Hepatocyte (in vitro differentiated cells): ENCODE data around the gene MRPL48.

Experiments used
- CTCF ChIP-seq: fragments of 200-600 bp; sonication (generic); IDR thresholded peaks from 2 replicates; pipeline ENCODE4 v1.5.1; 2016; ENCODE audit warnings: antibody characterized with exemption, mild to moderate bottlenecking; ENCODE audit not compliant: poor library complexity
- EZH2 ChIP-seq: fragments of 200-600 bp; sonication (generic); IDR thresholded peaks from 2 replicates; pipeline ENCODE4 v1.6.1; 2016; ENCODE audit warnings: antibody characterized with exemption, mild to moderate bottlenecking, borderline replicate concordance
- EZH2phosphoT487 ChIP-seq: fragments of 200-600 bp; sonication (generic); IDR thresholded peaks from one replicate; pipeline ENCODE4 v1.6.1; 2018; ENCODE audit warnings: antibody characterized with exemption, mild to moderate bottlenecking, low read depth, moderate library complexity; ENCODE audit not compliant: unreplicated experiment, severe bottlenecking

GRCh38 chr11:73894725-73895335 lies 107.2 kb downstream of the MRPL48 start:
- TF ChIP-seq CTCF (no peak), EZH2 (no peak), EZH2phosphoT487 (no peak)
